CD4-positive, alpha-beta T cell (primary cell): ENCODE results near the gene ARFRP1. TPM values are rescaled to one million over a fixed set of nuclear protein-coding genes. Genes with fewer than 3 reads are reported as not detected.
A peak's percentile ranks its signal among the peaks of the same experiment; 100 is the strongest.

Source experiments
- ATAC-seq: fragments of 200-7000 bp; cut with Tn5 transposase; one replicate; pipeline ENCODE4 v1.10.0; 2022; ENCODE audit warnings: mild to moderate bottlenecking; ENCODE audit not compliant: poor library complexity
- CTCF ChIA-PET: fragments of 350-600 bp; sonication (Branson Sonifier 250); formaldehyde crosslinking; loops from one replicate; lab custom pipeline; 2021; ENCODE audit warnings: antibody characterized with exemption, inconsistent platforms; lab: Charles Lee
- POLR2A ChIA-PET: fragments of 350-600 bp; sonication (Branson Sonifier 250); formaldehyde crosslinking; loops from one replicate; lab custom pipeline; 2021; ENCODE audit warnings: antibody characterized with exemption, inconsistent platforms; lab: Charles Lee
- DNase-seq, 14 experiments: peaks; one replicate each; pipeline ENCODE4 v3.0.0-alpha.2; 2013 to 2020; ENCODE audit warnings: mixed read lengths in 2 of 14
- H3K27ac ChIP-seq, 2 donors: one replicate each; pipeline versions ENCODE4 v1.5.1 to v1.7.0; 2013; ENCODE audit warnings: low read length in 2 of 2, low read depth in 1 of 2, mild to moderate bottlenecking in 1 of 2
- H3K27me3 ChIP-seq, 2 experiments: 1 replicate in 1 of 2; 2 replicates in 1 of 2; pipeline versions ENCODE4 v1.6.1 to v1.7.0; 2013; ENCODE audit warnings: low read length in 2 of 2, control low read depth in 1 of 2, mild to moderate bottlenecking in 1 of 2, moderate library complexity in 1 of 2; ENCODE audit not compliant: insufficient read depth in 2 of 2, control insufficient read depth in 1 of 2
- H3K36me3 ChIP-seq: one replicate; pipeline ENCODE4 v1.6.1; 2013; ENCODE audit warnings: low read length, control low read depth; ENCODE audit not compliant: insufficient read depth
- H3K4me1 ChIP-seq: one replicate; pipeline ENCODE4 v1.6.1; 2013; ENCODE audit warnings: low read length, control low read depth; ENCODE audit not compliant: insufficient read depth
- H3K4me3 ChIP-seq: one replicate; pipeline ENCODE4 v1.5.1; 2013; ENCODE audit warnings: mild to moderate bottlenecking, low read length, moderate library complexity
- H3K9me3 ChIP-seq, 2 experiments: 1 replicate in 1 of 2; 2 replicates in 1 of 2; pipeline versions ENCODE4 v1.6.1 to v1.7.0; 2013; ENCODE audit warnings: low read length in 2 of 2, mild to moderate bottlenecking in 2 of 2, control low read depth in 1 of 2, moderate library complexity in 1 of 2; ENCODE audit not compliant: control insufficient read depth in 1 of 2, insufficient read depth in 1 of 2
- H3K27ac Mint-ChIP-seq: one replicate; pipeline ENCODE4 v1.8.0; 2020; ENCODE audit warnings: mixed read lengths
- H3K27me3 Mint-ChIP-seq: one replicate; pipeline ENCODE4 v1.8.0; 2021; ENCODE audit warnings: mixed read lengths
- H3K36me3 Mint-ChIP-seq: one replicate; pipeline ENCODE4 v1.8.0; 2021; ENCODE audit warnings: low read depth, mixed read lengths
- H3K4me1 Mint-ChIP-seq: one replicate; pipeline ENCODE4 v1.8.0; 2021; ENCODE audit warnings: low read depth, mixed read lengths
- H3K4me3 Mint-ChIP-seq: one replicate; pipeline ENCODE4 v1.8.0; 2020; ENCODE audit warnings: mild to moderate bottlenecking, mixed read lengths
- H3K9me3 Mint-ChIP-seq: one replicate; pipeline ENCODE4 v1.8.0; 2020; ENCODE audit warnings: mixed read lengths
- intact Hi-C, 2 experiments: fragments of 100-400 bp; cut with DNase I in 1 of 2; cut with micrococcal nuclease in 1 of 2; formaldehyde crosslinking; loops; one replicate each; pipeline versions ENCODE4 v1.15.1 to v1.9.0; 2023 to 2025; cut with DNase I, micrococcal nuclease
- total RNA-seq, 174 experiments: library from RNA in 2 of 174; stranded (reverse) in 2 of 174; gene quantifications; one replicate each; pipeline ENCODE4 v1.2.3 and lab custom pipeline; 2021 to 2026
- TF ChIP-seq, protein P1 (sequence below): fragments of 200-600 bp; IDR thresholded peaks from one replicate; pipeline ENCODE4 v1.8.0; 2022; ENCODE audit warnings: antibody characterized with exemption, mild to moderate bottlenecking

ARFRP1 gene
- total RNA-seq, 2 experiments from 2014 or later, result 34.5 to 35.7 TPM

DNA sequence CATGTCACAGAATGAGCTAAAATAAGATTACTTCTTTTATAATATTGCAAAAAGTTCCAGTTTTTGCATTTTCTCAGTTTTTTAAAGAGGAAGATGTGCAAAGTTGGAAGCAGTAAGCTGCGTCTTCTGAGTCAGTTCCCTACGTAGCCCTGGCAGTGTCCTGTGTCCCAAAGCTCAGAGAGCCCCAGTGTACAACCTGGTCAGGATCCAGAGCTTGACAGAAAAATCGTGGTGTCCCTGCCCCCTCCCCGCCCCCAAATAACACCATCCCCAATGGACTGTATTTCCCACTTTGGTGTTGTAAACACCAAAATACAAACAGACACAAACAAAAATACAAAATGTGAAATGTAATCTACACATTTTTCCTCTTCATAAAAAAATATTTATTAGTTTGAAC, 36.4 kb upstream of the ARFRP1 start:
- no peak overlapping the region for H3K4me3 ChIP-seq
- Mint-ChIP-seq H3K36me3 (peaks cover 7% of the 10 kb centered on the region), H3K27ac (no peak overlapping the region), H3K9me3 (no peaks in the 10 kb centered on the region), H3K27me3 (no peaks in the 10 kb centered on the region), H3K4me3 (no peak overlapping the region), H3K4me1 (peaks cover 12% of the 10 kb centered on the region)
- H3K27me3 ChIP-seq, result no peaks in the 10 kb centered on the region
- ChIA-PET POLR2A (no interaction called here), CTCF (interaction anchor here (0.5 to 1.2 kb wide), 2 partner anchors 36 to 37 kb away, joined by 3 to 5 read pairs; partner anchors contain the start of genes ARFRP1 and ZGPAT)
- DNase-seq (no peak), ATAC-seq (no peak)
- H3K27ac ChIP-seq, result no peak overlapping the region
- TF ChIP-seq, protein P1, sequence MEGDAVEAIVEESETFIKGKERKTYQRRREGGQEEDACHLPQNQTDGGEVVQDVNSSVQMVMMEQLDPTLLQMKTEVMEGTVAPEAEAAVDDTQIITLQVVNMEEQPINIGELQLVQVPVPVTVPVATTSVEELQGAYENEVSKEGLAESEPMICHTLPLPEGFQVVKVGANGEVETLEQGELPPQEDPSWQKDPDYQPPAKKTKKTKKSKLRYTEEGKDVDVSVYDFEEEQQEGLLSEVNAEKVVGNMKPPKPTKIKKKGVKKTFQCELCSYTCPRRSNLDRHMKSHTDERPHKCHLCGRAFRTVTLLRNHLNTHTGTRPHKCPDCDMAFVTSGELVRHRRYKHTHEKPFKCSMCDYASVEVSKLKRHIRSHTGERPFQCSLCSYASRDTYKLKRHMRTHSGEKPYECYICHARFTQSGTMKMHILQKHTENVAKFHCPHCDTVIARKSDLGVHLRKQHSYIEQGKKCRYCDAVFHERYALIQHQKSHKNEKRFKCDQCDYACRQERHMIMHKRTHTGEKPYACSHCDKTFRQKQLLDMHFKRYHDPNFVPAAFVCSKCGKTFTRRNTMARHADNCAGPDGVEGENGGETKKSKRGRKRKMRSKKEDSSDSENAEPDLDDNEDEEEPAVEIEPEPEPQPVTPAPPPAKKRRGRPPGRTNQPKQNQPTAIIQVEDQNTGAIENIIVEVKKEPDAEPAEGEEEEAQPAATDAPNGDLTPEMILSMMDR, result no peak
- intact Hi-C loops, result loop anchor here in 1 of 2 experiments (5.0 kb wide), 1 partner anchor 87 kb away; the partner anchor contains the start of gene RTEL1
- H3K36me3 ChIP-seq, result peaks cover 30% of the 10 kb centered on the region
- no peaks in the 10 kb centered on the region for H3K9me3 ChIP-seq
- peaks cover 22% of the 10 kb centered on the region for H3K4me1 ChIP-seq

DNA sequence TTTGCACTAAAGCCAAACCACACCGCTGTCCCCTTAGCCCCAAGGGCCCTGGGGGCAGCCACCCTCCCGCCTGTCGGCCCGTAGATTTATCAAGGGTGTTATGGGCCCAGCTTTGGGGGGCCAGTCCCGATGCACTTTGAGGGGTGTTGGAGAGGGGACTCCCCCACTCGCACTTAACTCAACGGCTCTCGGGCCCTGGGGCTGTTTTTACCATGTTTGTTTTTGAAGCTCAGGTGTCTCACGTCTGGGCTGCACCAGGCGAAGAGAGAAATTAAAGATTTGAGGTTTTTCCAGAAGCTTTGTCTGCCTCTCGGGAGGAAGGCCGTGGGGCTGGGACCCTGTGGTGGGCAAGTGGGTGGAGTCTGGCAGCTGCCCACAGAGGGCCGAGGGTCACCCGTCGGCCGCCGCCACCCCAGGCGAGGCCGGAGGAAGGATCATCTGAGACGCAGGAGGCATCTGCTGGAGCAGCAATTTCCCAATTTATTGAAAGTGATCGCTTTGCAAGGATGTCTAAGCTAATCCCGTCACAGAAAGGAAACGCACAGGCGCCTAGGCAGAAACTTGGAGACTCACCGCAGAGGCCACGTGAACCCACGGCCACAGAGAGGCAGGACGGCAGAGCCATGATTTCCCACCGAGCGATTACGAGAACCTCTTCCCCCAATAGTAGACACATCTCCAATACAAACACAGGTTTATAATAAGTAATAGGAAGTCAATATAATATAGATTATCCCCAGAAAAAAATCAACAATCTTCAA, 35.6 kb upstream of the ARFRP1 start:
- peaks cover 36% of the 10 kb centered on the region for H3K36me3 ChIP-seq
- no peak overlapping the region for H3K27ac ChIP-seq
- H3K9me3 ChIP-seq, result no peaks in the 10 kb centered on the region
- ChIA-PET POLR2A (interaction anchor here (1.1 kb wide), 1 partner anchor 223 kb away, joined by 4 read pairs; the partner anchor contains the start of gene PPDPF), CTCF (interaction anchor here (1.2 to 1.9 kb wide), 2 partner anchors 35 to 37 kb away, joined by 3 to 5 read pairs; partner anchors contain the start of genes ARFRP1 and ZGPAT)
- DNase-seq (no peak), ATAC-seq (no peak)
- Mint-ChIP-seq H3K27ac (no peak overlapping the region), H3K9me3 (no peaks in the 10 kb centered on the region), H3K27me3 (no peaks in the 10 kb centered on the region), H3K36me3 (peaks cover 7% of the 10 kb centered on the region), H3K4me1 (peaks cover 6% of the 10 kb centered on the region), H3K4me3 (peak overlapping the region; percentile 54)
- no peak overlapping the region for H3K4me3 ChIP-seq
- intact Hi-C loops, result loop anchor here in 1 of 2 experiments (5.0 kb wide), 1 partner anchor 86 kb away; the partner anchor contains the start of gene RTEL1
- peaks cover 30% of the 10 kb centered on the region for H3K4me1 ChIP-seq
- TF ChIP-seq, protein P1, result no peak
- H3K27me3 ChIP-seq, result no peaks in the 10 kb centered on the region

DNA sequence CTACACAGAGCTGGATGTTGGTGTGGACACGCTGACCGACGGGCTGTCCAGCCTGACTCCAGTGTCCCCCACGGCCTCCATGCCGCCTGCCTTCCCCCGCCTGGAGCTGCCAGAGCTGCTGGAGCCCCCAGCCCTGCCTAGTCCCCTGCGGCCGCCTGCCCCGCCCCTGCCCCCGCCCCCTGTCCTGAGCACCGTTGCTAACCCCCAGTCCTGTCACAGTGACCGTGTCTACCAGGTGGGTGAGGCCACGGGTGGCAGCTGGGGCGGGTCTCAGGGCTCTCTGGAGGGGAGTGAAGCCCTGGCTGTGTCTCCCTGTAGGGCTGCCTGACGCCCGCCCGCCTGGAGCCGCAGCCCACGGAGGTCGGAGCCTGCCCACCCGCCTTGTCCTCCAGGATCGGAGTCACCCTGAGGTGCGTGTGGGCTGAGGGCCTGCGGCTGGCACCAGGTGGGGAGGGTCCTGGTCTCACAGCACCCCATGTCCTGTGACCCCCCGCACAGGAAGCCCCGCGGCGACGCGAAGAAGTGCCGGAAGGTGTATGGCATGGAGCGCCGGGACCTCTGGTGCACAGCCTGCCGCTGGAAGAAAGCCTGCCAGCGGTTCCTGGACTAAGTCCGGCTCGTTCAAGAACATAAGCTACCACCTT, 34.7 kb upstream of the ARFRP1 start:
- peaks cover 40% of the 10 kb centered on the region for H3K36me3 ChIP-seq
- H3K4me3 ChIP-seq, result no peak overlapping the region
- ChIA-PET POLR2A (interaction anchor here (0.9 to 9.9 kb wide), 4 partner anchors 8 to 222 kb away, joined by 3 to 168 read pairs (median 61); partner anchors contain the start of genes ARFRP1, PPDPF, RTEL1 and ZGPAT), CTCF (interaction anchor here (1.2 to 1.9 kb wide), 2 partner anchors 35 to 36 kb away, joined by 3 to 5 read pairs; partner anchors contain the start of genes ARFRP1 and ZGPAT)
- no peak overlapping the region for H3K27ac ChIP-seq
- Mint-ChIP-seq H3K4me3 (no peak overlapping the region), H3K36me3 (peaks cover 7% of the 10 kb centered on the region), H3K9me3 (no peaks in the 10 kb centered on the region), H3K27ac (no peak overlapping the region), H3K27me3 (no peaks in the 10 kb centered on the region), H3K4me1 (peaks cover 6% of the 10 kb centered on the region)
- intact Hi-C loops, result loop anchor here in 1 of 2 experiments (5.0 kb wide), 1 partner anchor 85 kb away; the partner anchor contains the start of gene RTEL1
- H3K9me3 ChIP-seq, result no peaks in the 10 kb centered on the region
- DNase-seq, result peak in 1 of 14 experiments; percentile 32
- H3K27me3 ChIP-seq, result no peaks in the 10 kb centered on the region
- no peak for ATAC-seq
- TF ChIP-seq, protein P1, result no peak
- H3K4me1 ChIP-seq, result peaks cover 32% of the 10 kb centered on the region
